Calu3 (cell line): Measurements from ENCODE around the gene LMTK2. TPM values are rescaled to one million over a fixed set of nuclear protein-coding genes. Genes with fewer than 3 reads are reported as not detected.

Source experiments
- BruUV-seq: library from RNA; stranded (reverse); fragments of 400-500 nt; replicated peaks from 2 replicates; lab custom pipeline; 2021; lab: Mats Ljungman, UMichigan
- CTCF ChIA-PET: fragments of 300-600 bp; sonication (Branson Sonifier 250); formaldehyde crosslinking; loops from one replicate; lab custom pipeline; 2022; ENCODE audit warnings: antibody characterized with exemption; lab: Charles Lee
- DNase-seq: peaks from one replicate; pipeline ENCODE4 v3.0.0; 2022
- H3K27ac Mint-ChIP-seq: one replicate; pipeline ENCODE4 v1.8.0; 2022; ENCODE audit warnings: mixed read lengths; ENCODE audit not compliant: unreplicated experiment
- H3K27me3 Mint-ChIP-seq: one replicate; pipeline ENCODE4 v1.8.0; 2022; ENCODE audit warnings: mixed read lengths; ENCODE audit not compliant: unreplicated experiment
- H3K36me3 Mint-ChIP-seq: one replicate; pipeline ENCODE4 v1.8.0; 2022; ENCODE audit warnings: mild to moderate bottlenecking, moderate library complexity, mixed read lengths; ENCODE audit not compliant: insufficient read depth, unreplicated experiment
- H3K4me1 Mint-ChIP-seq: one replicate; pipeline ENCODE4 v1.8.0; 2022; ENCODE audit warnings: mild to moderate bottlenecking, low read depth, mixed read lengths; ENCODE audit not compliant: unreplicated experiment
- H3K4me3 Mint-ChIP-seq: one replicate; pipeline ENCODE4 v1.8.0; 2022; ENCODE audit warnings: mild to moderate bottlenecking, low read depth, moderate library complexity, mixed read lengths; ENCODE audit not compliant: unreplicated experiment
- H3K9me3 Mint-ChIP-seq: one replicate; pipeline ENCODE4 v1.8.0; 2022; ENCODE audit warnings: low read depth, mixed read lengths; ENCODE audit not compliant: unreplicated experiment
- intact Hi-C: fragments of 100-400 bp; cut with micrococcal nuclease; formaldehyde crosslinking; loops from one replicate; pipeline ENCODE4 v1.10.0; 2022; ENCODE audit not compliant: unreplicated experiment
- total RNA-seq: library from RNA; stranded (reverse); gene quantifications from 2 replicates; pipeline ENCODE4 v1.2.3, GENCODE V29; 2022
- TF ChIP-seq, protein P1 (sequence below): fragments of 200-600 bp; IDR thresholded peaks from one replicate; pipeline ENCODE4 v1.8.0; 2022; ENCODE audit warnings: antibody characterized with exemption; ENCODE audit not compliant: unreplicated experiment

The LMTK2 gene
- total RNA-seq, 1 experiment from 2014 or later: 29.9 TPM

GRCh38 chr7:98136423-98136822 lies 29.8 kb downstream of the LMTK2 start:
- TF ChIP-seq, protein P1, sequence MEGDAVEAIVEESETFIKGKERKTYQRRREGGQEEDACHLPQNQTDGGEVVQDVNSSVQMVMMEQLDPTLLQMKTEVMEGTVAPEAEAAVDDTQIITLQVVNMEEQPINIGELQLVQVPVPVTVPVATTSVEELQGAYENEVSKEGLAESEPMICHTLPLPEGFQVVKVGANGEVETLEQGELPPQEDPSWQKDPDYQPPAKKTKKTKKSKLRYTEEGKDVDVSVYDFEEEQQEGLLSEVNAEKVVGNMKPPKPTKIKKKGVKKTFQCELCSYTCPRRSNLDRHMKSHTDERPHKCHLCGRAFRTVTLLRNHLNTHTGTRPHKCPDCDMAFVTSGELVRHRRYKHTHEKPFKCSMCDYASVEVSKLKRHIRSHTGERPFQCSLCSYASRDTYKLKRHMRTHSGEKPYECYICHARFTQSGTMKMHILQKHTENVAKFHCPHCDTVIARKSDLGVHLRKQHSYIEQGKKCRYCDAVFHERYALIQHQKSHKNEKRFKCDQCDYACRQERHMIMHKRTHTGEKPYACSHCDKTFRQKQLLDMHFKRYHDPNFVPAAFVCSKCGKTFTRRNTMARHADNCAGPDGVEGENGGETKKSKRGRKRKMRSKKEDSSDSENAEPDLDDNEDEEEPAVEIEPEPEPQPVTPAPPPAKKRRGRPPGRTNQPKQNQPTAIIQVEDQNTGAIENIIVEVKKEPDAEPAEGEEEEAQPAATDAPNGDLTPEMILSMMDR: no peak
- no peak for DNase-seq
- H3K36me3 Mint-ChIP-seq: peaks cover 8% of the 10 kb centered on the region
- H3K27ac Mint-ChIP-seq: no peak overlapping the region
- CTCF ChIA-PET: no interaction called here
- H3K9me3 Mint-ChIP-seq: no peaks in the 10 kb centered on the region
- H3K27me3 Mint-ChIP-seq: no peaks in the 10 kb centered on the region
- H3K4me3 Mint-ChIP-seq: no peak overlapping the region
- no TSS peak for BruUV-seq
- intact Hi-C loops: no loop called here
- H3K4me1 Mint-ChIP-seq: peaks cover 35% of the 10 kb centered on the region

- Mint-ChIP-seq H3K27me3 (no peaks in the 10 kb centered on the region), H3K4me3 (no peak overlapping the region), H3K9me3 (no peaks in the 10 kb centered on the region), H3K4me1 (peaks cover 33% of the 10 kb centered on the region), H3K27ac (no peak overlapping the region), H3K36me3 (peaks cover 6% of the 10 kb centered on the region)
- intact Hi-C loops: no loop called here
- no peak for DNase-seq
- CTCF ChIA-PET: no interaction called here
- TF ChIP-seq, protein P1: no peak
- no TSS peak for BruUV-seq
Measured at GRCh38 chr7:98137134-98137825, 30.6 kb downstream of the LMTK2 start.

GRCh38 chr7:98137826-98138151 lies 31.1 kb downstream of the LMTK2 start:
- DNase-seq: no peak
- CTCF ChIA-PET: no interaction called here
- H3K27me3 Mint-ChIP-seq: no peaks in the 10 kb centered on the region
- no TSS peak for BruUV-seq
- no peaks in the 10 kb centered on the region for H3K9me3 Mint-ChIP-seq
- H3K4me3 Mint-ChIP-seq: no peak overlapping the region
- TF ChIP-seq, protein P1: no peak
- H3K36me3 Mint-ChIP-seq: peaks cover 6% of the 10 kb centered on the region
- no peak overlapping the region for H3K27ac Mint-ChIP-seq
- intact Hi-C loops: no loop called here
- peaks cover 33% of the 10 kb centered on the region for H3K4me1 Mint-ChIP-seq

- peaks cover 25% of the 10 kb centered on the region for H3K4me1 Mint-ChIP-seq
- no peak for DNase-seq
Measured at GRCh38 chr7:98138672-98139071, 32.0 kb downstream of the LMTK2 start.

More at GRCh38 chr7:98138672-98139071, 32.0 kb downstream of the LMTK2 start:
- Mint-ChIP-seq H3K36me3 (peaks cover 14% of the 10 kb centered on the region), H3K9me3 (no peaks in the 10 kb centered on the region), H3K4me3 (no peak overlapping the region), H3K27me3 (no peaks in the 10 kb centered on the region), H3K27ac (no peak overlapping the region)
- no TSS peak for BruUV-seq
- intact Hi-C loops: no loop called here
- CTCF ChIA-PET: no interaction called here
- TF ChIP-seq, protein P1: no peak
